Measurements from ENCODE around the gene DEGS1. TPM values are rescaled to one million over a fixed set of nuclear protein-coding genes. Genes with fewer than 3 reads are reported as not detected.
"Not testable (repeated sequence)": the region's sequence is repeated elsewhere in the genome, so short reads cannot be mapped to it uniquely, and the experiment has no call there.

Gene DEGS1
- total RNA-seq, 1 donor from 2014 or later: 61.5 TPM

GRCh38 chr1:224205438-224205840, 22.4 kb downstream of the DEGS1 start:
- ATAC-seq (no peak), DNase-seq (no peak)
- intact Hi-C loops (cut with micrococcal nuclease): no loop called here

- ATAC-seq; intact Hi-C loops (cut with micrococcal nuclease); DNase-seq: not testable (repeated sequence)
These were observed 23.0 kb downstream of the DEGS1 start for GRCh38 chr1:224205931-224206538.

DNA sequence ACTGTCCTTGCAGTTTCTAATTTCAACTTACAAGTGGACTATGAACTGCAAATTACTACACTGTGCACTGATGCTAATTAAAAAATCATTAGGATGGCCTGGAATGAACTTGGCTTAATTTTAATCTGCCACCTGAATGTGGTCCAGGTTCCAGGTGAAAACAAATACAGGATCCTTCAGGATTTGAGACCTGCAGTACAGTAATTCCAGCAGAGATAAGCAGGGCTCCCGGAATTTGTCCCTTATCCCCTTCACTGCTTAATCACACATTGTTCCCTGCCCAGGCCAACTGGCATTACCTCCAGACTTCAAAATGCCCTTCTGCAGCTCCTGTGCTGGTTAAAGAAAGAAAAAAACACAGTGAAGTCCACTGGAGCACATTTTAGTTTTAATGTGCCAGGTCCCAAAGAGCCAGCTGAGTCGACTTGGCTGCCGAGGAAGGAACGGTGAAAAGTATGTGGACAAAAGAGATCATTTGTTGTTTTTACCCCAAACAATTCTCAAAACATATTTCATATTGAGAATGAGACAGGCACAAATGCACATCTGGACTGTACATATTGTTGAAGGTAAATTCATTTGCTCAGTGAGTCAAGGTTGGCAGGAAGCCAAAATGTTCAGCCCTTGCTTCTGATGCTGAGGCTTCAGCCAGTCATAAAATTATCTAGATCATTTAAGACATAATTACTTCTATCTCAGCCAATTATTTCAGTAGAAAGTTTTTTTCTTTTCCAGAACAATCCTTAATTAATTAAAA, 28.3 kb downstream of the DEGS1 start:
- ATAC-seq: peak; percentile 84
- DNase-seq: no peak
- intact Hi-C loops (cut with micrococcal nuclease): no loop called here

DNA sequence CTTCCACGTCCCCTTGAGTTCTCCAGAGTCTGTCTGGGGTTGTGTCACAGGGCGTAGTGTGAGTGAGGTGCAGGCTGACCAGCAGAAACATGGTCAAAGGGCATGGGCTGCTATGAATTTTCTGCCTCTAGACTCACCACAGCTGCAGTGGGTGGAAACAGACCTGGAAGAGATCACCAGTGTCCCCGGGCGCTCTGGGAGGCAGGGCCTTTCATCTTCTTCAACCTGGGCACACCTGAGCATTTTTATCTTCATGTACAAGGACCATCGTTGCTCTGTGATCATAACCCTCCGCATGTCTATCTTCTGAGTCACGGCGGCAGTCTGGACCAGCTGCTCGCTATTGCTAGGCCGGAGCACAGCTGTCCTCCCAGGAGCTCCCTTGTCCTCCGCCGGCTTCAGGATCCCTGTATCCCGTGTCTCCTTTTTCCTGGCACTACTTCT, 29.6 kb downstream of the DEGS1 start:
- intact Hi-C loops (cut with micrococcal nuclease): no loop called here
- DNase-seq (no peak), ATAC-seq (no peak)

GRCh38 chr1:224213438-224214119, 30.5 kb downstream of the DEGS1 start:
- no peak for DNase-seq
- no peak for ATAC-seq
- intact Hi-C loops (cut with micrococcal nuclease): no loop called here

DNA sequence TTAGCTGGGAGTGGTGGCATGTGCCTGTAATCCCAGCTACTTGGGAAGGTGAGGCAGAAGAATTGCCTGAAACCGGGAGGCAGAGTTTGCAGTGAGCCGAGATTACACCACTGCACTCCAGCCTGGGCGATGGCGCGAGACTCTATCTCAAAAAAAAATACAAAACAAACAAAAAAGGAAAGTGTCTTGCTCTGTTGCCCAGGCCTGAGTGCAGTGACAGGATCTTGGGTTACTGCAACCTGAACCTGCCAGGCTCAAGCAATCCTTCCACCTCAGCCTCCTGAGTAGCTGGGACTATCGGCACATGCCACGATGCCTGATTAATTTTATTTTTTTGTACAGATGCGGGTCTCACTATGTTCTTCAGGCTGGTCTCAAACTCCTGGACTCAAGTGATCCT, 33.3 kb downstream of the DEGS1 start:
- intact Hi-C loops (cut with micrococcal nuclease): no loop called here
- DNase-seq (no peak), ATAC-seq (no peak)

DNA sequence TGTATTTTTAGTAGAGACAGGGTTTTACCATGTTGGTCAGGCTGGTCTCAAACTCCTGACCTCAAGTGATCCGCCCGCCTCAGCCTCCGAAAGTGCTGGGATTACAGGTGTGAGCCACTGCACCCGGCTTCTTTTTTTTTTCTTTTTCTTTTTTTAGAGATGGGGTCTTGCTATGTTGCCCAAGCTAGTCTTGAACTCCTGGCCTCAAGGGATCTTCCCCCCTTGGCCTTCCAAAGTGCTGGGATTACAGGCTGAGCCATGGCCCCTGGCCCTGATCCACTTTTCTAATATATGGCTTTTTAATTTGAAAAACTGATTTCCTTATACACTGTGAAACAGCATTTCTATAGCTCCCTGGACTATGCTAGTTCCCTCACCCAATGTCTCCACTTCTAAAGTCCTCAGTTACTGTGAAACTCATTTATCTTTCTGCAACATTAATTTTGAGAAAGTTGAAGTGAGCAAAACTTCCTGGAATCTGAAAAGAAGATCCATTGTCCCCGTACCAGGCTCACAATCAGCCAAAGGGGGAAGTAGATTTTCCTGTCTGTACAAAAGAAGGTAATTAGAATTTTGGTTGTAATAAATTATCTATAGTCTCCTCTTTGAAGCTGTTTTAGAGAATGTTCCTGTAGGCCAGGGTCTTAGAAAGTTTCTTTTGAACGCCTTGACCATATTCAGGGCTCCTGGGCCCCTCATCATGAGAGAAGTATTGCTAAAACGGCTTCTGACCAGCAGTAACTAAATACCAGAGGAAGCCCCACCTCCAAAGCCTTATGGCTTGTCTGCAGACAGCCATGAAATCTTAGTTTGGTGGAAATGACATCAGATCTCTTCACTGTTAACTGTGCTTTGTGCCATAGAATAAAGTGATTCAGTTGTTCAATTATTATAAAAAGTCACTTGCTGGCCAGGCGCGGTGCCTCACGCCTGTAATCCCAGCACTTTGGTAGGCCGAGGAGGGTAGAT, 34.9 kb downstream of the DEGS1 start:
- DNase-seq: no peak
- intact Hi-C loops (cut with micrococcal nuclease): no loop called here
- ATAC-seq: no peak

- DNase-seq (no peak), ATAC-seq (no peak)
- intact Hi-C loops (cut with micrococcal nuclease): no loop called here
These were observed 36.1 kb downstream of the DEGS1 start for GRCh38 chr1:224219011-224219611.

DNA sequence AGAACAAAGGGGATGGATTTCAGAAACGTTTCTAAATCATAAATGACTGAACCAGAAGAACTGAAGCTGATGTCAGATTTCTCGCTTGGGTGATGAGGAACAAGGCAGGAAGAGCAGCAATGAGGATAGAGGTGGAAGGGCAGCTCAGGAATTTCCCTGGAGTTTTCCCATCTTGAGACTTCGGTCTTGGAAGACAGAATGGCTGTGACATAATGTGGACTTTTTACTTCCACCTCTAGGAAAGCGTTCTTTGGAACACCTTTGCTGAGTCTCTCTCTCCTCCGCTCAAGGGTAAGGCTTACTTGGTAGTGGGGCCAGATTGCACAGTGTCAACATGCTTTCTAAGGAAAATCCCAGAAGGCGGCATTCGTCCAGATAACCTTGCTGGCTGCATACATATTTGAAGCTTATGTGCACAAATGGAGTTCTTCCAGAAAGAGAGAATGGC, 36.6 kb downstream of the DEGS1 start:
- intact Hi-C loops (cut with micrococcal nuclease): no loop called here
- no peak for ATAC-seq
- no peak for DNase-seq

DNA sequence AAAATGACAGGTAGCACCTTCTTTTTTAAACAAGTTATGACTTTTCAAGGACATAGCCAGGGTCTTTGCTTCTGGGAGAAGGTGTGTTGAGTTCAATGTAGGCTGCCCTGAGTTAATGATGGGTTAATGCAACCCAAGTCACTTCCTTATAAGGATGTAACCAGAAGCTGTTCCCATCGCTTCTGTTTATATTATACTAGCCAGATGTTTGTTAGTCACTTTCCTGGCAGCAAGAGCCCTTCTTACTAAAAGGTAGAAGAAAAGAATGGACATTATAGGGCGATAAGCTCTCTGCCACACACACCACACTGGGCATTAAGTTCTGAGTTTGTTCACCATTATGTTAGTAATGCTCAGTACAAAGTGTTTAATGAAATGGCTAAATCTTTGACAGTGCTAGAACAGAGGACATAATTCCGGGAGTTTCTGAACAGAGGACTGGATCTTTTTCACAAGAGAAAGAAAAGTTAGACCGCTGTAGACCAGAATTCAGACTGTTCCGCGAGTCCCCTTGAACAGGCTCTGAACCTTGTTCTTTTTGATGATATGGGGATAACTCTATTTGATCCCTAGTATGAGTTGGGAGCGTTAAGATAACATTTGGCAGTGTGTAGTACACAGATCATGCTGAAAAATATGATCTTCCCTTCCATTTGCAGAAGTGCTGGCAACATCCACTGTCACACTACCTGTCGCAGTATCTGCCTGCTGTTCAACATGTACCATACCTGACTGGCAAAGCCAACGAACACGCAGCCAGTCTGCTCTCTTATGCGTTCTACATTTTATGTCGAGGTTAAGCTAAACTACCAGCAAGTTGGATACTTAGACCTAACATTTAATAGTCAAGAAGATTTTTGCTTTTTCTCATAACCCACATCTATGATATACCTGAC, 41.0 kb downstream of the DEGS1 start:
- ATAC-seq: peak; percentile 13
- intact Hi-C loops (cut with micrococcal nuclease): no loop called here

GRCh38 chr1:224226849-224227502, 43.9 kb downstream of the DEGS1 start:
- intact Hi-C loops (cut with micrococcal nuclease): no loop called here
- ATAC-seq: no peak
- DNase-seq: no peak

More for the DNA sequence above, 41.0 kb downstream of the DEGS1 start:
- DNase-seq: no peak

GRCh38 chr1:224234017-224234416, 51.0 kb downstream of the DEGS1 start:
- intact Hi-C loops (cut with micrococcal nuclease): no loop called here
- no peak for ATAC-seq
- no peak for DNase-seq

DNA sequence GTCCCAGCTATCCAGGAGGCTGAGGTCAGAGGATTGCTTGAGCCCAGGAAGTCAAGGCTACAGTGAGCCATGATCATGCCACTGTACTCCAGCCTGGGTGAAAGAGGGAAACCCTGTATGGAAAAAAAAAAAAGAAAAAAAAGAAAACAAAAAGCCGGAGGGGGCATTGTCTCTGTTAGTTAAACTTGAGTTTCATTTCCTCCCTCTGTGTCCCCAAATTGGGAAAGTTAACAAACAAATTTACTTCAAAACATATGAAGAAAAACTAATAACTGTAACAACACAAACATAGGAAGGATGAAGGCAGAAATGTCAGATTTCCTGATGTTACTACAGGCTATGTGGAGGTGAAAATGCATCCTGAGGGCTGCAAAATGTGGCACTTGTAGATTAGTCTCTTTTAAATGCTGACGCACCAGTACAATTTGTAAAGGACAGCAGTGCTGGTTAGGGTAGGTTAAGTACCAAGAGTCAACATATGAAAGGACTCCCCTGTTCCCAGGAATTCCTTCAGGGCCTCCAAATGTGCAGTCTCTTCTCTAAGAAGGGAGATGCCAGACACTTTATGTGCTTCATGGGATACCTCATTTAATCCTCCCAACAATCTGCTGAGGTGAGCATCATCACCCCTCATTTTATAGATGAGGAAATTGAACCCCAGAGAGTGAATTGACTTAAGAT, 52.9 kb downstream of the DEGS1 start:
- intact Hi-C loops (cut with micrococcal nuclease): no loop called here
- ATAC-seq: no peak
- no peak for DNase-seq

DNA sequence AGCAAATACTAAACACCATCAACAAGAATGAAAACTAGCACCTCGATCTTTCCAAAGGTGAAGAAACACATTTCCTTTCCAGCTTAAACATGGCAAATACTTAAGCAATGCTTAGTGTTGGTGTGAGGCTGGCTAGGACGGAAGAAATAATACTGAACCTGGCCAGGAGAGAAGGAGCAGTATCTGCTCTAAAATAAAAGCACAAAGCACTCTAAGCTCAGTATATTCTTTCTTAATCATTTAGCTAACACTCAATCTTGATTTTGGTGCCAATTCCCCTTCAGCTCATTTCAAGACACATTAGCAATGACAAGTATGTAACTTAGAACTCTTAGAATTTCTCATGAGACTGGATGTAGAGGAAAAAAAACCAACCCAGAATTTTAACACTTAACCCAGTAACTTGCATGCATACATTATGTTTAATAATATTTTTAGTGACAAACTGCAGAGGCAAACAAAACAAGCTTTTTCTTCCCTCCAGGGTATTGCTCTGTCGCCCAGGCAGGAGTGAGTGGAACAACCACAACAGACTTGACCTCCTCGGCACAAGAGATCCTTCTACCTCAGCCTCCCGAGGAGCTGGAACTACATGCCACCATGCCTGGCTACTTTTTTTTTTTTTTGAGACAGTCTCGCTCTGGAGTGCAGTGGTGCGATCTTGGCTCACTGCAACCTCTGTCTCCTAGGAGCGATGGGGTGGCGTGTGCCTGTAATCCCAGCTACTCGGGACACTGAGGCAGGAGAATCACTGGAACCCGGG, 54.3 kb downstream of the DEGS1 start:
- DNase-seq (no peak), ATAC-seq (no peak)
- intact Hi-C loops (cut with micrococcal nuclease): no loop called here

- DNase-seq (no peak), ATAC-seq (no peak)
- intact Hi-C loops (cut with micrococcal nuclease): no loop called here
These were observed 55.2 kb downstream of the DEGS1 start for GRCh38 chr1:224238212-224238611.

DNA sequence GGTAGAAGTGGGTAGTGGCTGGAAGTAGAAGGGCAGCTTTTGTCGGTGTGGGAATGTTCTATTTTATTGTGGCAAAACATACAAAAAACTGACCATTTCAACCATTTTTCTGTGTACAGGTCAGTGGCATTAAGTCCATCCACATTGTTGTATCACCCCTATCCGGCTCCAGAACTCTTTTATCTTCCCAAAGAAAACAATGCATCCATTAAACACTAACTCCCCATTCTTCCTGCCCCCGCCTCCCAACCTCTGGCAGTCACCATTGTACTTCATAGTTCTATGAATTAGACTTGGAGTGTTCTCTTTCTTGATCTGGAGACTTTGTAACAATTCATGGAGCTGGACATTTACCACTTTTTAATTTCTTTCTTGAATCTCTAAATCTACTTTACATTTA, 55.7 kb downstream of the DEGS1 start:
- DNase-seq: no peak
- intact Hi-C loops (cut with micrococcal nuclease): no loop called here
- no peak for ATAC-seq
